ENCODE results near the gene RAP1GDS1. TPM values are rescaled to one million over a fixed set of nuclear protein-coding genes. Genes with fewer than 3 reads are reported as not detected.

Gene RAP1GDS1
- total RNA-seq, 1 donor from 2014 or later: 66.3 TPM

DNA sequence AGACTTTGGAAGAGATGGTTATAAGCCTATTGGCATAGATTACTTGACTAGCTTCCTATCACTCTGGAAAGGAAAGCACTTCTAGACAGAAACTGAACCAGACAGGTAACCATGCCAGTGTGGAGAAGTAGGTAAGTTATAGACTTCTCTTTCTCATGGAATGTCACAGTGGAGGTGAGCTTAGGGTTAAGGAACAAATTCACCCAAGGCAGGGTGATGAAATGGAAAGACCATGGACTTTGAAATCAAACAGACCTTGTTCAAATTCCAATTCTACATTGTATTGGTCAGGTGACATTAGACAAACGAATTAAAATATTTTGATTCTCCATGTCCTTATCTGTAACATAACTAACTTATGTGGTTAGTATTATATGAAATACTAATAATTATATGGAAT lies 7.7 kb upstream of the RAP1GDS1 start:
- H3K36me3 ChIP-seq (ENCODE audit: control insufficient read depth, insufficient read depth, low read length): no peaks in the 10 kb centered on the region
- no peak for TF ChIP-seq CTCF (IDR thresholded peaks at IDR 0.05; ENCODE audit: insufficient read depth, low read length, severe bottlenecking)
- no peaks in the 10 kb centered on the region for H3K27me3 ChIP-seq (ENCODE audit: control insufficient read depth, insufficient read depth, low read length)
- FAIRE-seq (no peak), DNase-seq (ENCODE audit: low read depth) (no peak)
- H3K4me3 ChIP-seq (ENCODE audit: low read depth, low read length): no peak overlapping the region

DNA sequence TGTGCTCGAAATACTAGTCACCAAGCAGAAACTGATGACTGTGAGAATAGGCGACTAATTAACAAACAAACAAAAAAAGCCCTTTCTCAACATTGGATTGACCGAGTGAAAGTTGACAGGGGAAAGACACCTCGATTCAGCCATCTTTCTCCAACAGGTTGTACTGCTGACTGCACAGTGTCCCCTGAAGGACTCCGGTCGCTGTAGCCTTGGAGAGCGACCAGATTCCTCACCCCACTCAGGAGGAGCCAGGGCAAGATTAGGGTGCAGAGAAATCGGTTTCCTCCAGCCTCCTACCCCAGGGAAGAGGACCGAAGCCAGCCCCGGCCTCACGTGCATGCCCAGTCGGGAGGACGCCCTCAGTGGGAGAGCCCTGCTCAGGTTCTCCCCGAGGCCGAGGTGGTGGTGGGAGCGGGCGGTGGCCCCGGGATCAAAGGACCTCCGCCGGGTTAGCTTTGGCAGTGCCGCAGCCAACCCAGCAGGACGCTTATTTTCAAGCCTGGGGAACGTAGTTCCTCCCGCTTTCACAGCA lies 1.1 kb upstream of the RAP1GDS1 start:
- H3K27me3 ChIP-seq (ENCODE audit: control insufficient read depth, insufficient read depth, low read length): no peaks in the 10 kb centered on the region
- FAIRE-seq: no peak
- H3K36me3 ChIP-seq (ENCODE audit: control insufficient read depth, insufficient read depth, low read length): no peaks in the 10 kb centered on the region
- no peak for TF ChIP-seq CTCF (IDR thresholded peaks at IDR 0.05; ENCODE audit: insufficient read depth, low read length, severe bottlenecking)
- DNase-seq (ENCODE audit: low read depth): peak; percentile 22
- peak overlapping the region; percentile 70 for H3K4me3 ChIP-seq (ENCODE audit: low read depth, low read length)

DNA sequence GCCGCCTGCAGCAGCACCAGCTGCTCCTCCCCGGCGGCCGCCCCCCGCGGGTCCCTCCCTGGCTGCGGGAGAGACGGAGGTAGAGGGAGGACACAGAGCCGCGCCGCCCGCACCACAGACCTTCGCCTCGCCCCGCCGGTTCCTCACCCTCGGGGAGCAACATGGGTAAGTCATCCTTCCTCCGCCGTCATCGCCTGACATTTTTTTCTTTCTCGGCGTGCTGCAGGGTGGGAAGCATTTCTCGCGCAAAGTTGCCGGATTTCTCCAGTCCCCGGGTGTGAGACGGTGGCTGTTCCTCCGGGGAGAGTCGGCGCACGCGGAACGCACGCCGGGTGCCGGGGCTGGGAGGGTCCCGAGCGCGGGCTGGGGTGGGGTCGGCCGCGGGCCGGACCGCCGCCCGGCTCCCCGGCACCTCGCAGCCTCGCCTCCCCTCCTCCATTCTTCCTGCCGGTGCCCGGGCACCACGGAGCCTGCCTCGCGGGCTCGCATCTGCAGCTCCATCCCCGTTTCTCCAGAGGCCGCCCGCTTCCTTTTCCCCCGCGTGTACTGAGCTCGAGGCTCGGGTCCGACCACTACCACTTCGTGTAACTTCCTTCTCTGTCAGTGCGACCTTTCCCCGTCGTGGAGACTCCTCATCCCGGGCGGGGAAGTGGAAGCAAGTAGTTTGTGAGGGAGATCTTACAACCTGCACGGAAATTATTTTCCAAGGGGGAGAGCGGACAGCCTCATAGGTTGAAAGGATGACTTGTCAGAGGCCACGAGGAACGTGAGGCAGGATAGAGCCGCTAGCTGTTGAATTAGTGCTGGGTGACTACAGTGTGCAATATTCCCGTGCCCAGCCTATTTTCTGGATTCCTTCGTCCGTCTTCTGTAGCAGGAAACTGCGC lies 464 bp downstream of the RAP1GDS1 start:
- Histone ChIP-seq H3K27me3 (ENCODE audit: control insufficient read depth, insufficient read depth, low read length) (no peaks in the 10 kb centered on the region), H3K36me3 (ENCODE audit: control insufficient read depth, insufficient read depth, low read length) (no peaks in the 10 kb centered on the region), H3K4me3 (ENCODE audit: low read depth, low read length) (peak overlapping the region; percentile 70)
- FAIRE-seq (no peak), DNase-seq (ENCODE audit: low read depth) (peak; percentile 65)
- no peak for TF ChIP-seq CTCF (IDR thresholded peaks at IDR 0.05; ENCODE audit: insufficient read depth, low read length, severe bottlenecking)

GRCh38 chr4:98262431-98262830 lies 1.2 kb downstream of the RAP1GDS1 start:
- FAIRE-seq (no peak), DNase-seq (ENCODE audit: low read depth) (no peak)
- Histone ChIP-seq H3K4me3 (ENCODE audit: low read depth, low read length) (peak overlapping the region; percentile 70), H3K27me3 (ENCODE audit: control insufficient read depth, insufficient read depth, low read length) (no peaks in the 10 kb centered on the region), H3K36me3 (ENCODE audit: control insufficient read depth, insufficient read depth, low read length) (no peaks in the 10 kb centered on the region)
- TF ChIP-seq CTCF (IDR thresholded peaks at IDR 0.05; ENCODE audit: insufficient read depth, low read length, severe bottlenecking): no peak

GRCh38 chr4:98267498-98267897 lies 6.3 kb downstream of the RAP1GDS1 start:
- no peak for TF ChIP-seq CTCF (IDR thresholded peaks at IDR 0.05; ENCODE audit: insufficient read depth, low read length, severe bottlenecking)
- no peak overlapping the region for H3K4me3 ChIP-seq (ENCODE audit: low read depth, low read length)
- DNase-seq (ENCODE audit: low read depth) (no peak), FAIRE-seq (no peak)
- no peaks in the 10 kb centered on the region for H3K36me3 ChIP-seq (ENCODE audit: control insufficient read depth, insufficient read depth, low read length)
- H3K27me3 ChIP-seq (ENCODE audit: control insufficient read depth, insufficient read depth, low read length): no peaks in the 10 kb centered on the region

Measured in bronchial epithelial cell (primary cell).